Neural progenitor cell (in vitro differentiated cells): ENCODE data around the gene KRTAP9-8. TPM values are rescaled to one million over a fixed set of nuclear protein-coding genes. Genes with fewer than 3 reads are reported as not detected.
"Not testable (repeated sequence)": the region's sequence is repeated elsewhere in the genome, so short reads cannot be mapped to it uniquely, and the experiment has no call there.

ENCODE experiments used
- DNase-seq: peaks from one replicate; pipeline ENCODE4 v3.0.0-alpha.2; 2016; ENCODE audit warnings: low spot score
- H2AFZ ChIP-seq: fragments of 200-600 bp; sonication (generic); replicated peaks from 2 replicates; pipeline ENCODE4 v1.6.1; 2016; ENCODE audit warnings: antibody characterized with exemption
- H3F3A ChIP-seq: fragments of 200-600 bp; sonication (generic); 2 replicates; pipeline ENCODE4 v1.6.1; 2016; ENCODE audit warnings: antibody characterized with exemption, low read depth
- H3K27ac ChIP-seq: fragments of 200-600 bp; sonication (generic); 2 replicates; pipeline ENCODE4 v1.5.1; 2016; ENCODE audit warnings: mild to moderate bottlenecking
- H3K27me3 ChIP-seq: fragments of 200-600 bp; sonication (generic); 2 replicates; pipeline ENCODE4 v1.6.1; 2016; ENCODE audit warnings: mild to moderate bottlenecking, moderate library complexity
- H3K36me3 ChIP-seq: fragments of 200-600 bp; sonication (generic); 2 replicates; pipeline ENCODE4 v1.5.1; 2016
- H3K4me1 ChIP-seq: fragments of 200-600 bp; sonication (generic); 2 replicates; pipeline ENCODE4 v1.6.1; 2016; ENCODE audit warnings: mixed run types
- H3K4me2 ChIP-seq: fragments of 200-600 bp; sonication (generic); 2 replicates; pipeline ENCODE4 v1.6.1; 2016
- H3K4me3 ChIP-seq: fragments of 200-600 bp; sonication (generic); 2 replicates; pipeline ENCODE4 v1.5.1; 2016
- H3K79me2 ChIP-seq: fragments of 200-600 bp; sonication (generic); 2 replicates; pipeline ENCODE4 v1.6.1; 2016; ENCODE audit warnings: low read depth
- H3K9ac ChIP-seq: fragments of 200-600 bp; sonication (generic); 2 replicates; pipeline ENCODE4 v1.6.1; 2016
- H3K9me3 ChIP-seq: fragments of 200-600 bp; sonication (generic); 2 replicates; pipeline ENCODE4 v1.5.1; 2016; ENCODE audit warnings: low read depth
- H4K20me1 ChIP-seq: fragments of 200-600 bp; sonication (generic); 2 replicates; pipeline ENCODE4 v1.6.1; 2016; ENCODE audit warnings: low read depth
- H3K27ac Mint-ChIP-seq: 3 replicates; pipeline ENCODE4 v1.8.0; 2021; ENCODE audit warnings: mixed read lengths
- H3K27me3 Mint-ChIP-seq: 2 replicates; pipeline ENCODE4 v1.8.0; 2022; ENCODE audit warnings: low read depth, mild to moderate bottlenecking, inconsistent platforms, moderate library complexity, mixed read lengths; ENCODE audit not compliant: insufficient read depth
- H3K36me3 Mint-ChIP-seq: 3 replicates; pipeline ENCODE4 v1.8.0; 2021; ENCODE audit warnings: mixed read lengths
- H3K4me1 Mint-ChIP-seq: 3 replicates; pipeline ENCODE4 v1.8.0; 2021; ENCODE audit warnings: mixed read lengths
- H3K4me3 Mint-ChIP-seq: 3 replicates; pipeline ENCODE4 v1.8.0; 2021; ENCODE audit warnings: mild to moderate bottlenecking, moderate library complexity, mixed read lengths
- H3K9me3 Mint-ChIP-seq: 3 replicates; pipeline ENCODE4 v1.8.0; 2020; ENCODE audit warnings: mixed read lengths
- EZH2 ChIP-seq: fragments of 200-600 bp; sonication (generic); IDR thresholded peaks from 2 replicates; pipeline ENCODE4 v1.6.1; 2017; ENCODE audit warnings: antibody characterized with exemption, mild to moderate bottlenecking, moderate library complexity
- EZH2phosphoT487 ChIP-seq: fragments of 200-600 bp; sonication (generic); IDR thresholded peaks from 2 replicates; pipeline ENCODE4 v1.6.1; 2017; ENCODE audit warnings: antibody characterized with exemption
- total RNA-seq: library from RNA; depleted of rRNA; stranded (reverse); fragments of >200 nt; gene quantifications from 2 replicates; pipeline ENCODE4 v1.2.3, GENCODE V29; 2015; ENCODE audit warnings: low replicate concordance
- TF ChIP-seq, protein P1 (sequence below): fragments of 200-600 bp; sonication (generic); IDR thresholded peaks from 2 replicates; pipeline ENCODE4 v1.5.1; 2017; ENCODE audit warnings: antibody characterized with exemption, mild to moderate bottlenecking

Gene KRTAP9-8, protein sequence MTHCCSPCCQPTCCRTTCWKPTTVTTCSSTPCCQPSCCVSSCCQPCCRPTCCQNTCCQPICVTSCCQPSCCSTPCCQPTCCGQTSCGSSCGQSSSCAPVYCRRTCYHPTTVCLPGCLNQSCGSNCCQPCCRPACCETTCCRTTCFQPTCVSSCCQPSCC
- total RNA-seq = not detected in 2 replicates

DNA sequence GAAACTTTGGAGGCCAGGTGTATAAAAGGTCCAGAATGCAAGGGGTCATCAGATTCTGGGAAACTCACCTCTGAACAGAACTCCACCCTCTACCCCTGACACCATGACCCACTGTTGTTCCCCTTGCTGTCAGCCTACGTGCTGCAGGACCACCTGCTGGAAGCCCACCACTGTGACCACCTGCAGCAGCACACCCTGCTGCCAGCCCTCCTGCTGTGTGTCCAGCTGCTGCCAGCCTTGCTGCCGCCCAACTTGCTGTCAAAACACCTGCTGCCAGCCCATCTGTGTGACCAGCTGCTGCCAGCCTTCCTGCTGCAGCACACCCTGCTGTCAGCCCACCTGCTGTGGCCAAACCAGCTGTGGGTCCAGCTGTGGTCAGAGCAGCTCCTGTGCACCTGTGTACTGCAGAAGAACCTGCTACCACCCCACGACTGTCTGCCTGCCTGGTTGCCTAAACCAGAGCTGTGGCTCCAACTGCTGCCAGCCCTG, at the start of gene KRTAP9-8:
Gene KRTAP9-8 (plus strand): TSS at position 51 of the 489 bp plus-strand sequence. CDS start 53 bp downstream, at position 104.
- H3K27ac ChIP-seq, H4K20me1 ChIP-seq, H3K9ac ChIP-seq, H3K4me3 Mint-ChIP-seq, H2AFZ ChIP-seq, H3K27ac Mint-ChIP-seq, DNase-seq, H3K9me3 ChIP-seq, H3K36me3 Mint-ChIP-seq, H3K9me3 Mint-ChIP-seq, H3K4me1 ChIP-seq, H3K79me2 ChIP-seq, H3K36me3 ChIP-seq, H3K4me1 Mint-ChIP-seq, H3K27me3 ChIP-seq, H3K4me3 ChIP-seq, H3F3A ChIP-seq, H3K4me2 ChIP-seq, H3K27me3 Mint-ChIP-seq: not testable (repeated sequence)

DNA sequence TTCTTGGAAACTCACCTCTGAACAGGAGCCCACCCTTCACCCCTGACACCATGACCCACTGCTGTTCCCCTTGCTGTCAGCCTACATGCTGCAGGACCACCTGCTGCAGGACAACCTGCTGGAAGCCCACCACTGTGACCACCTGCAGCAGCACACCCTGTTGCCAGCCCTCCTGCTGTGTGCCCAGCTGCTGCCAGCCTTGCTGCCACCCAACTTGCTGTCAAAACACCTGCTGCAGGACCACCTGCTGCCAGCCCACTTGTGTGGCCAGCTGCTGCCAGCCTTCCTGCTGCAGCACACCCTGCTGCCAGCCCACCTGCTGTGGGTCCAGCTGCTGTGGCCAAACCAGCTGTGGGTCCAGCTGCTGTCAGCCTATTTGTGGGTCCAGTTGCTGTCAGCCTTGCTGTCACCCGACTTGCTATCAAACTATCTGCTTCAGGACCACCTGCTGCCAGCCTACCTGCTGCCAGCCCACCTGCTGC, 47.9 kb upstream of the KRTAP9-8 start, which contains the start of gene KRTAP9-1:
Gene KRTAP9-1 (plus strand): TSS at position 51 of the 482 bp plus-strand sequence. CDS start 0 bp downstream, at position 51.
- H3K4me2 ChIP-seq, H3K9ac ChIP-seq, H3K27me3 Mint-ChIP-seq: not testable (repeated sequence)

DNA sequence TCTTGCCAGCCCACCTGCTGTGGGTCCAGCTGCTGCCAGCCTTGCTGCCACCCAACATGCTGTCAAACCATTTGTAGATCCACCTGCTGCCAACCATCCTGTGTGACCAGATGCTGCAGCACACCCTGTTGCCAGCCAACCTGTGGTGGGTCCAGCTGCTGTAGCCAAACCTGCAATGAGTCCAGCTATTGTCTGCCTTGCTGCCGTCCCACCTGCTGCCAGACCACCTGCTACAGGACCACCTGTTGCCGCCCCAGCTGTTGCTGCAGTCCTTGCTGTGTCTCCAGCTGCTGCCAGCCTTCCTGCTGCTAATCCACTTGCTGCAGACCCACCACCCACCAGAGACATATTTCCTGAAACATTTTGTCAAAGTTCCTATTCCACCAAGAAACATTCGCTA, 47.5 kb upstream of the KRTAP9-8 start:
- Histone ChIP-seq H3K4me2 (no peak overlapping the region), H3K36me3 (no peaks in the 10 kb centered on the region), H3K27ac (no peak overlapping the region), H3K4me3 (no peak overlapping the region), H3K4me1 (no peaks in the 10 kb centered on the region), H3K79me2 (no peaks in the 10 kb centered on the region), H4K20me1 (no peaks in the 10 kb centered on the region), H2AFZ (no peak overlapping the region), H3F3A (no peaks in the 10 kb centered on the region), H3K9ac (no peak overlapping the region), H3K27me3 (no peaks in the 10 kb centered on the region), H3K9me3 (no peaks in the 10 kb centered on the region)
- Mint-ChIP-seq H3K4me3 (no peak overlapping the region), H3K36me3 (no peaks in the 10 kb centered on the region), H3K4me1 (no peaks in the 10 kb centered on the region), H3K27me3 (no peaks in the 10 kb centered on the region), H3K27ac (no peak overlapping the region), H3K9me3 (peaks cover 3% of the 10 kb centered on the region)
- no peak for DNase-seq
- no peak for TF ChIP-seq EZH2phosphoT487
- TF ChIP-seq EZH2 = no peak
- TF ChIP-seq, protein P1, sequence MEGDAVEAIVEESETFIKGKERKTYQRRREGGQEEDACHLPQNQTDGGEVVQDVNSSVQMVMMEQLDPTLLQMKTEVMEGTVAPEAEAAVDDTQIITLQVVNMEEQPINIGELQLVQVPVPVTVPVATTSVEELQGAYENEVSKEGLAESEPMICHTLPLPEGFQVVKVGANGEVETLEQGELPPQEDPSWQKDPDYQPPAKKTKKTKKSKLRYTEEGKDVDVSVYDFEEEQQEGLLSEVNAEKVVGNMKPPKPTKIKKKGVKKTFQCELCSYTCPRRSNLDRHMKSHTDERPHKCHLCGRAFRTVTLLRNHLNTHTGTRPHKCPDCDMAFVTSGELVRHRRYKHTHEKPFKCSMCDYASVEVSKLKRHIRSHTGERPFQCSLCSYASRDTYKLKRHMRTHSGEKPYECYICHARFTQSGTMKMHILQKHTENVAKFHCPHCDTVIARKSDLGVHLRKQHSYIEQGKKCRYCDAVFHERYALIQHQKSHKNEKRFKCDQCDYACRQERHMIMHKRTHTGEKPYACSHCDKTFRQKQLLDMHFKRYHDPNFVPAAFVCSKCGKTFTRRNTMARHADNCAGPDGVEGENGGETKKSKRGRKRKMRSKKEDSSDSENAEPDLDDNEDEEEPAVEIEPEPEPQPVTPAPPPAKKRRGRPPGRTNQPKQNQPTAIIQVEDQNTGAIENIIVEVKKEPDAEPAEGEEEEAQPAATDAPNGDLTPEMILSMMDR = no peak

More for the DNA sequence above, 47.9 kb upstream of the KRTAP9-8 start, which contains the start of gene KRTAP9-1:
- H3K36me3 ChIP-seq, H3K4me3 ChIP-seq, H3K36me3 Mint-ChIP-seq, H3K9me3 Mint-ChIP-seq, H3K27me3 ChIP-seq, H3K9me3 ChIP-seq, H4K20me1 ChIP-seq, DNase-seq, H3K79me2 ChIP-seq, H3K4me1 Mint-ChIP-seq, H3K4me3 Mint-ChIP-seq, H3K27ac ChIP-seq, H3K27ac Mint-ChIP-seq, H2AFZ ChIP-seq, H3K4me1 ChIP-seq, H3F3A ChIP-seq: not testable (repeated sequence)

DNA sequence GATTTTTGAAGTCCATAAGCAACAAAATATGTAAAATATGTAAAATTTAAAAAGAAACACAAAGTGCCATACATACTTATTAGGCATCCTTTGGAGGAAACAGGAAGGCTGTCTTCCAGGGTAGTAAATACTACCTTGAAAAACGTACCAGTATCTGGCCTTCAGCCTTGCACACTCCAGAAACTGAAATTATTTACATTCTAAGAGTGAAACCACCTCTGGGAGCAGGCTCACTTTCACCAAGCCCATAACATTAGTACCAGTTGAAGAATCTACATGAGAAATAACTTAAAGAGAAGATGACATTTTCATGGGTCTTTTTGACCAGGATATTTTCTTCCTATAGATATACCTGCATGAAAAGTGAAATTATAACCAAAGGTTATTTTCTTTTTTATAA, 41.7 kb upstream of the KRTAP9-8 start:
- Mint-ChIP-seq H3K9me3 (peaks cover 6% of the 10 kb centered on the region), H3K36me3 (no peaks in the 10 kb centered on the region), H3K4me3 (no peak overlapping the region), H3K4me1 (no peaks in the 10 kb centered on the region), H3K27me3 (peaks cover 6% of the 10 kb centered on the region), H3K27ac (no peak overlapping the region)
- H3K27me3 ChIP-seq = no peaks in the 10 kb centered on the region
- H3K4me2 ChIP-seq = no peak overlapping the region
- H3K9me3 ChIP-seq = no peaks in the 10 kb centered on the region
- no peak overlapping the region for H3K9ac ChIP-seq
- H3K79me2 ChIP-seq = no peaks in the 10 kb centered on the region
- H3K4me3 ChIP-seq = no peak overlapping the region
- no peak overlapping the region for H2AFZ ChIP-seq
- no peaks in the 10 kb centered on the region for H3K36me3 ChIP-seq
- DNase-seq = no peak
- no peaks in the 10 kb centered on the region for H3F3A ChIP-seq
- TF ChIP-seq EZH2 (no peak), EZH2phosphoT487 (no peak)
- TF ChIP-seq, protein P1 = no peak
- no peak overlapping the region for H3K27ac ChIP-seq
- H4K20me1 ChIP-seq = no peaks in the 10 kb centered on the region
- no peaks in the 10 kb centered on the region for H3K4me1 ChIP-seq
